Measurements from ENCODE around the gene DISC1. TPM values are rescaled to one million over a fixed set of nuclear protein-coding genes. Genes with fewer than 3 reads are reported as not detected.

DISC1 gene
- total RNA-seq, 1 experiment from 2014 or later = 1.8 TPM

- ChIA-PET POLR2A (no interaction called here), RAD21 (ENCODE audit: low non-redundant PET in 1 of 2, low total read pairs in 2 of 2, uncharacterized antibody in 2 of 2, unreplicated experiment in 2 of 2) (no interaction called here), CTCF (no interaction called here)
- H3K4me2 ChIP-seq (ENCODE audit: low read length) = no peak overlapping the region
- ATAC-seq (no peak), DNase-seq (ENCODE audit: low read depth, low spot score) (no peak)
- no peaks in the 10 kb centered on the region for H3K79me2 ChIP-seq (ENCODE audit: insufficient read depth, low read length)
- 0 out of 6 replicates have a peak, but pooled peaks of 2 of the 3 experiments have one; percentile 5 to 15 for TF ChIP-seq CTCF (IDR thresholded peaks at IDR 0.05 in 2 of 3, conservative IDR thresholded peaks at IDR 0.05 in 1 of 3; ENCODE audit: borderline replicate concordance in 1 of 3, insufficient read depth in 1 of 3, low read depth in 2 of 3, low read length in 2 of 3)
- no peak for TF ChIP-seq TCF7L2 (IDR thresholded peaks at IDR 0.05; ENCODE audit: borderline replicate concordance, extremely low read depth, insufficient read depth, insufficient read length)
- H3K4me1 ChIP-seq (ENCODE audit: control insufficient read depth in 1 of 2, insufficient read depth in 2 of 2, low read length in 2 of 2) = peaks cover 0 to 7% of the 10 kb centered on the region in 2 experiments; a peak in 1 of 4 replicates
- H2AFZ ChIP-seq (ENCODE audit: low read depth, low read length, poor library complexity, severe bottlenecking) = no peak overlapping the region
- no peaks in the 10 kb centered on the region for H3K9me2 ChIP-seq (ENCODE audit: insufficient read depth)
- no peak overlapping the region for H3K4me3 ChIP-seq (replicated peaks in 1 of 2; ENCODE audit: low read depth in 1 of 2, low read length in 2 of 2)
- 0 out of 2 replicates have a peak, but pooled peaks cover 2% of the 10 kb centered on the region for H3K27me3 ChIP-seq (ENCODE audit: insufficient read depth, low read length)
- BruUV-seq (replicated peaks) = no TSS peak
- no peaks in the 10 kb centered on the region for H3K9me3 ChIP-seq (ENCODE audit: control insufficient read depth in 1 of 2, insufficient read depth in 1 of 2, low read depth in 1 of 2, low read length in 2 of 2)
- H3K9ac ChIP-seq (ENCODE audit: low read length) = no peak overlapping the region
- no peaks in the 10 kb centered on the region for H4K20me1 ChIP-seq (ENCODE audit: insufficient read depth)
- H3K27ac ChIP-seq (ENCODE audit: low read depth, low read length) = no peak overlapping the region
- no peaks in the 10 kb centered on the region for H3K36me3 ChIP-seq (ENCODE audit: control insufficient read depth in 1 of 2, insufficient read depth in 2 of 2, low read length in 2 of 2)
- intact Hi-C loops (cut with micrococcal nuclease) = no loop called here
Measured at GRCh38 chr1:231949277-231950091, 322.9 kb downstream of the DISC1 start.

- H4K20me1 ChIP-seq (ENCODE audit: insufficient read depth) = no peaks in the 10 kb centered on the region
- no peaks in the 10 kb centered on the region for H3K36me3 ChIP-seq (ENCODE audit: control insufficient read depth in 1 of 2, insufficient read depth in 2 of 2, low read length in 2 of 2)
- no peak overlapping the region for H3K4me3 ChIP-seq (replicated peaks in 1 of 2; ENCODE audit: low read depth in 1 of 2, low read length in 2 of 2)
- H3K79me2 ChIP-seq (ENCODE audit: insufficient read depth, low read length) = no peaks in the 10 kb centered on the region
- H3K27ac ChIP-seq (ENCODE audit: low read depth, low read length) = no peak overlapping the region
- ATAC-seq = no peak
- RAD21 ChIA-PET (ENCODE audit: low non-redundant PET in 1 of 2, low total read pairs in 2 of 2, uncharacterized antibody in 2 of 2, unreplicated experiment in 2 of 2) = no interaction called here
- DNase-seq (ENCODE audit: low read depth, low spot score) = no peak
- no peak overlapping the region for H2AFZ ChIP-seq (ENCODE audit: low read depth, low read length, poor library complexity, severe bottlenecking)
- H3K27me3 ChIP-seq (ENCODE audit: insufficient read depth, low read length) = 0 out of 2 replicates have a peak, but pooled peaks cover 2% of the 10 kb centered on the region
- peaks cover 0 to 7% of the 10 kb centered on the region in 2 experiments; a peak in 1 of 4 replicates for H3K4me1 ChIP-seq (ENCODE audit: control insufficient read depth in 1 of 2, insufficient read depth in 2 of 2, low read length in 2 of 2)
- intact Hi-C loops (cut with micrococcal nuclease) = no loop called here
- POLR2A ChIA-PET = no interaction called here
- H3K9me2 ChIP-seq (ENCODE audit: insufficient read depth) = no peaks in the 10 kb centered on the region
- H3K9ac ChIP-seq (ENCODE audit: low read length) = no peak overlapping the region
- H3K9me3 ChIP-seq (ENCODE audit: control insufficient read depth in 1 of 2, insufficient read depth in 1 of 2, low read depth in 1 of 2, low read length in 2 of 2) = no peaks in the 10 kb centered on the region
- no TSS peak for BruUV-seq (replicated peaks)
- CTCF ChIA-PET = interaction anchor here (0.9 kb wide), 1 partner anchor 33 kb away, joined by 3 read pairs; no protein-coding TSS in a partner anchor
- no peak overlapping the region for H3K4me2 ChIP-seq (ENCODE audit: low read length)
- no peak for TF ChIP-seq POLR2A (IDR thresholded peaks at IDR 0.05; ENCODE audit: borderline replicate concordance, extremely low read depth, insufficient read depth, insufficient read length)
- no peak for TF ChIP-seq MAX (IDR thresholded peaks at IDR 0.05)
- TF ChIP-seq YY1 (IDR thresholded peaks at IDR 0.05; ENCODE audit: extremely low read depth, insufficient replicate concordance, low read depth, low read length) = no peak
- TF ChIP-seq CEBPB (IDR thresholded peaks at IDR 0.05; ENCODE audit: low read depth) = no peak
- no peak for TF ChIP-seq ZNF274 (IDR thresholded peaks at IDR 0.05; ENCODE audit: low read depth, low read length)
- TF ChIP-seq EZH2 (IDR thresholded peaks at IDR 0.05) = no peak
- TF ChIP-seq ZBTB33 (IDR thresholded peaks at IDR 0.05; ENCODE audit: extremely low read depth, insufficient replicate concordance, low read length) = no peak
Measured at GRCh38 chr1:231950331-231951128, 323.9 kb downstream of the DISC1 start.
